Left lobe of liver (tissue), 1 donor: ENCODE results near the gene ZCCHC17. TPM values are rescaled to one million over a fixed set of nuclear protein-coding genes. Genes with fewer than 3 reads are reported as not detected.

Experiments
- total RNA-seq: library from RNA; stranded (reverse); gene quantifications from one replicate; pipeline ENCODE4 v1.2.1, GENCODE V29; 2021
- donor health status: DM: no; HTN: yes; CAD: no.

ZCCHC17 gene
- total RNA-seq, 1 donor from 2014 or later = 5.2 TPM

Other genes with a start within 250 kb of the ZCCHC17 start
- 51.2 TPM for gene PUM1, start 231.3 kb upstream of the ZCCHC17 start, total RNA-seq
- gene NKAIN1, start 57.1 kb upstream of the ZCCHC17 start, total RNA-seq = not detected
- 14.3 TPM for gene SNRNP40, start 244 bp upstream of the ZCCHC17 start, total RNA-seq
- 3.0 TPM for gene FABP3, start 76.0 kb downstream of the ZCCHC17 start, total RNA-seq
- gene SERINC2, start 116.2 kb downstream of the ZCCHC17 start, total RNA-seq = 69.1 TPM